Epithelial cell of proximal tubule (primary cell): ENCODE data around the gene HERC2. TPM values are rescaled to one million over a fixed set of nuclear protein-coding genes. Genes with fewer than 3 reads are reported as not detected.
"Not testable (repeated sequence)": the region's sequence is repeated elsewhere in the genome, so short reads cannot be mapped to it uniquely, and the experiment has no call there.

ENCODE experiments used
- DNase-seq: peaks from one replicate; pipeline ENCODE4 v3.0.0-alpha.2; 2011; ENCODE audit warnings: low read depth
- H3K4me3 ChIP-seq: 2 replicates; pipeline ENCODE4 v1.5.1; 2011; ENCODE audit warnings: low read depth, mild to moderate bottlenecking, low read length
- total RNA-seq: library from RNA; depleted of rRNA; stranded (reverse); fragments of >200 nt; gene quantifications from 2 replicates; pipeline ENCODE4 v1.2.3, GENCODE V29; 2015
- TF ChIP-seq, protein P1 (sequence below): conservative IDR thresholded peaks from 2 replicates; pipeline ENCODE4 v1.5.1; 2012; ENCODE audit warnings: low read depth, mild to moderate bottlenecking, low read length

Gene HERC2
- total RNA-seq, 1 donor from 2014 or later = 42.7 TPM

DNA sequence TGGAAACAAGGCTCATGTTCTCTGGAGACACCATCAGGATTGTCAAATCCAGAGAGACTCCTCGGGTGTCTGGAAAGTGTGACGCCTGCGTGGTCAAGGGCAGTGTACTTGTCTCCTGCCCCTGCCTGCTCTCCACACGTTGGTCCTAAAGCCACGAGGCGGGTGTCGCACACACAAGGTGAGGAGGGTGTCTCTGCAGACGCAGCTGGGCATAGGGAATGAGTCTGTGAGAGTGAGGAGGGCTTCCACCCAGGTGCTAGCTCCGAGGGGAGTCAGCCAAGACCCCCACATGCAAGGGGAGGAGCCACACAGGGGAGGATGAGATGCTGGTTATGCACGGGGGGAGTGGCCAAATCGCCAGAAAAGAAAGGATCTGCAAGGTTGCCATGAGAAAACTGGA, 194.9 kb downstream of the HERC2 start:
- H3K4me3 ChIP-seq = no peak overlapping the region
- DNase-seq = no peak
- TF ChIP-seq, protein P1, sequence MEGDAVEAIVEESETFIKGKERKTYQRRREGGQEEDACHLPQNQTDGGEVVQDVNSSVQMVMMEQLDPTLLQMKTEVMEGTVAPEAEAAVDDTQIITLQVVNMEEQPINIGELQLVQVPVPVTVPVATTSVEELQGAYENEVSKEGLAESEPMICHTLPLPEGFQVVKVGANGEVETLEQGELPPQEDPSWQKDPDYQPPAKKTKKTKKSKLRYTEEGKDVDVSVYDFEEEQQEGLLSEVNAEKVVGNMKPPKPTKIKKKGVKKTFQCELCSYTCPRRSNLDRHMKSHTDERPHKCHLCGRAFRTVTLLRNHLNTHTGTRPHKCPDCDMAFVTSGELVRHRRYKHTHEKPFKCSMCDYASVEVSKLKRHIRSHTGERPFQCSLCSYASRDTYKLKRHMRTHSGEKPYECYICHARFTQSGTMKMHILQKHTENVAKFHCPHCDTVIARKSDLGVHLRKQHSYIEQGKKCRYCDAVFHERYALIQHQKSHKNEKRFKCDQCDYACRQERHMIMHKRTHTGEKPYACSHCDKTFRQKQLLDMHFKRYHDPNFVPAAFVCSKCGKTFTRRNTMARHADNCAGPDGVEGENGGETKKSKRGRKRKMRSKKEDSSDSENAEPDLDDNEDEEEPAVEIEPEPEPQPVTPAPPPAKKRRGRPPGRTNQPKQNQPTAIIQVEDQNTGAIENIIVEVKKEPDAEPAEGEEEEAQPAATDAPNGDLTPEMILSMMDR = no peak

DNA sequence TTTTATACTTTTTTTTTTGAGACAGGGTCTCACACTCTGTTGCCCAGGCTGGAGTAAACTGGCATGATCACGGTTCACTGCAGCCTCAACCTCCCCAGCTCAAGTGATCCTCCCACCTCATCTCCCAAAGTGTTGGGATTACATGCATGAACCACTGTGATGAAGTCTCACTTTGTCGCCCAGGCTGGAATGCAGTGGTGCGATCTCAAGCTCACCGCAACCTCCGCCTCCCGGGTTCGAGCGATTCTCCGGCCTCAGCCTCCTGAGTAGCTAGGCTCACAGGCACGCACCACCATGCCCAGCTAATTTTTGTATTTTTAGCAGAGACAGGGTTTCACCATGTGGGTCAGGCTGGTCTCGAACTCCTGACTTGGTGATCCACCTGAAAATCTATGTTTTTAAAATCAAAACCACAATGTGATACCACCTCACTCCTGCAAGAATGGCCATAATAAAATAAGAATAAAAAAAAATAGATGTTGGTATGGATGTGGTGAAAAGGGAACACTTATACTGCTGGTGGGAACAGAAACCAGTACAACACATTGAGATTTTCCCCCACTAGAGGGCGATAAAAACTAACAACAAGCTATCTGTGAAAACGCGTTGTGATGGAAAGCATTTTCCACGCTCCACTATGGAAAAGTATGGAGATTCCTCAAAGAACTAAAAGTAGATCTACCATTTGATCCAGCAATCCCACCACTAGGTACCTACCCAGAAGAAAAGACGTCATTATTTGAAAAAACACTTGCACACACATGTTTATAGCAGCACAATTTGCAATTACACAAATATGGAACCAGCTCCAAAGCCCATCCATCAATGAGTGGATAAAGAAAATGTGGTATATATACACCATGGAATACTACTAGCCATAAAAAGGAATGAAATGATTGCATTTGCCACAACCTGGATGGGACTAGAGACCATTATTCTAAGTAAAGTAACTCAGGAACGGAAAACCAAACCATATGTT, 196.0 kb downstream of the HERC2 start:
- no peak overlapping the region for H3K4me3 ChIP-seq
- no peak for DNase-seq
- TF ChIP-seq, protein P1 = peak; percentile 63

DNA sequence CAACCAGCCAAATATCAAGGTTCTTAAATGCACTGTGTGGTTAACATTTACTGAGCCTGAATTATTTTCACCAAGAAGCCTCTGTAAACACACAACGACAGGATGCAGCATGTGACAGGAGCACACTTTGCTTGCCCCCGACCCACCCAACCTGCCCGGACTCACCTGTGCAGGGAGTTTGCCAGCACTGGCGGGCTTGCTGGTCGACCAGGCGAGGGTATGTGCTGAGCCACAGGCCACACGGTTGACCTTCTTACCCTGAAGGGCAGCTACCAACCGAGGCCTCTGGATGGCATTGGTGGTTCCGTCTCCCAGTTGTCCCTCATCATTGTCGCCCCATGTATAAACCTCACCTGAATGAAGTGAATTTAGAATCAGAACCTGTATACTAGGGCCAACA, 197.1 kb downstream of the HERC2 start:
- no peak for DNase-seq
- TF ChIP-seq, protein P1 = no peak

DNA sequence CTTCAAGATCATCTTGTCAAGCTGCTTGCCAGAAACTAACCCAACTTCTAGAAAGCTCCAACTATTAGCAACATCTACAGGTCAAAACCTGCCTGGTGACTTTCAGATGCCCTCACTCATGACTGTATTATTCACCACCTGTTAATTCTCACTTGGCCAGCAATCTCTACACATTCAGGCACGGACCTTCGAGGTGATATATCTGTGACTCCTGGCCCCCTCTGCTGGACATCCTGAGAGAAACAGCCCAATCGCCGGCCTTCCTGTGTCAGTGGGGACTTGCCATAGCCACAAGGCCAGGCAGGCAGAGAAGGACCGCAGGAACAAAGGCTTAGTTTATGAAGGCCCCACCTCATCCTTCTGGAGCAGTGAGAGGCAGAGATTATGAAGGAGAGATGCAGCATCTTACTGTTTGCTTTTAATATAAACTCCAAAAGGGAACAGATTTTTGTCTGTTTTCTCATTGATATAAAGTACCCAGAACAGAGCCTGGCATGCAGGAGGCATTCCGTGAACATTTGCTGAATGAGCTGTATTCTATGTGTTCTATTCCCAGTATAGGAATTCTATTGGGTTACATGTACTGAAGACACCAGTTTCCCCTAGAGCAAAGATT, 198.5 kb downstream of the HERC2 start:
- no peak overlapping the region for H3K4me3 ChIP-seq
- DNase-seq = peak; percentile 40
- TF ChIP-seq, protein P1 = peak; percentile 78

More for the DNA sequence above, 197.1 kb downstream of the HERC2 start:
- no peak overlapping the region for H3K4me3 ChIP-seq

DNA sequence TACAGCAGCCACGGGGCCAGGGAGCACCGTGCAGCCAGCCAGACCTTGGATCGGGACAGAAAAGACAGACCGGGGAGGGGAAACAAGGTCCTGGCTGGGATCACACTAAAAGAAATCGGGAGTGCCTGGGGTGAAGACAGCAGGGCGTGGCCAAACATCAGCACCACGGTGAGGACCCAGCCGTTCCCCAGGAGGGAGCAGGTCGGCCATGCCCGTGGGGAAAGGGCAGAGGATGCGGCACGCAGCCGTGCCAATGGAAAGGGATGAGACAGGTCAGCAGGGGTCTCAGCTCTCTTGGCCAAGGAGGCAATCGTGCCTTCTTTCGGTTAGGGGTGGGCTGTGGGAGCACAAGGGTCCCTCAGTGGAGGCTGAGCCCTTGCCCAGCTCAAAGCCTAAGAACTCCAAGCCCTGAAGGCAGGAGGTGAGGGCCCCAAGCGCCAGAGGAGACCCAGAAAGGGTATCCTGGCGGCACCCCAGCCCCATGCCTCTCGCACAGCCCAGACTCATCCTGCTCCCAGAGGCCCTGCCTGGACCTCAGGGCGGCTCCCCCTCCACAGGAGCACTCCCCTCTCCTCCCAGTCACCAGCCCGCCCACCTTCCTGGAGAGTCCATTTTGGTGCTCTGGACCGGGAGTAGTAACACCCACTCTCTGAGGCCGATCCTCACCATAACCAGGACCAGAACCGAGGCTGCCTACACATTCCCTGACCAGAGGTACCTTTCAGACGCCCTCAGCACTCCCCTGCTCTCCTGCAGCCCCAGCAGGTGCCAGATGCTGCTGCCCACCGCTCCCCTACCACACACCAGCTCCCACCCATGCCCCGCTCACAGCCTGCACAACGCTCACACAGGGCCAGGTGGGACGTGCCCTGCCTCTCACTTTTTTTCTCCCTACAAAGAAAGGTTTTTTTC, 199.7 kb downstream of the HERC2 start:
- TF ChIP-seq, protein P1 = no peak
- no peak overlapping the region for H3K4me3 ChIP-seq
- DNase-seq = no peak

DNA sequence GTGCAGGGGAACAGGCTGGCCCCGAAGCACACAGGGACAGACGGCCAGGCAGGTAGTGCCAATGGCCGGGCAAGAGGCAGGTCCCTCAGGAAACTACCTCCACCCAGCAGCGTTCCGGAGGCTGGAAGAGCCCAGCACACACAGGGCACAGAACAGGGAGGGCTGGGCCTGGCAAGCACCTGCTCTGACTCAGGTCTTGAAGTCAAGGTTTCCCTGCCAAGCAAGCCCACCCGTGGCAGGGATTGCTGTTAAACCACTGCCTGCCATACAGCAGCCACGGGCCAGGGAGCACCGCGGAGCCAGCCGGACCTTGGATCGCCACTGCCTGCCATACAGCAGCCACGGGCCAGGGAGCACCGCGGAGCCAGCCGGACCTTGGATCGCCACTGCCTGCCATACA, 200.4 kb downstream of the HERC2 start:
- not testable (repeated sequence) for H3K4me3 ChIP-seq, DNase-seq

DNA sequence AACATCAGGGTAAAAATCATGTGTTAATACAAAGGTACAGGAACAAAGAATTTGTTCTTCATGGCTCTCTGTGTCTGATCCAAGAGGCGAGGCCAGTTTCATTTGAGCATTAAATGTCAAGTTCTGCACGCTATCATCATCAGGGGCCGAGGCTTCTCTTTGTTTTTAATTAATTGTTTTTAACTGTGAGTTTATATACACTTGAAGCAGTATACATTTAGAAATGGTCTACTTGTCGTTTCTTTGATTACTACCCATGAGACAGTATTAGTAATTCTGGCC, 201.7 kb downstream of the HERC2 start:
- TF ChIP-seq, protein P1 = no peak
- no peak overlapping the region for H3K4me3 ChIP-seq
- DNase-seq = no peak
